H1 (cell line): ENCODE results near the gene COL4A1.

Experiments used
- POLR2A ChIP-seq, 2 experiments: IDR thresholded peaks; 1 replicate in 1 of 2; 2 replicates in 1 of 2; pipeline ENCODE4 v1.6.1; 2011; ENCODE audit warnings: low read depth in 2 of 2, low read length in 2 of 2, mild to moderate bottlenecking in 2 of 2; ENCODE audit errors: control extremely low read depth in 1 of 2
- RNF2 ChIP-seq: fragments of 200-900, 300-1000 bp; sonication (generic); IDR thresholded peaks from 2 replicates; pipeline ENCODE4 v1.7.1; 2016; ENCODE audit warnings: borderline replicate concordance, low read depth, mild to moderate bottlenecking, antibody characterized with exemption, low read length; ENCODE audit not compliant: poor library complexity, severe bottlenecking; ENCODE audit errors: missing control alignments
- TF ChIP-seq, protein P1 (sequence below), 3 experiments: IDR thresholded peaks; 1 replicate in 2 of 3; 2 replicates in 1 of 3; pipeline versions ENCODE4 v1.5.1 to v1.6.1; 2011; ENCODE audit warnings: low read length in 3 of 3, mild to moderate bottlenecking in 3 of 3, inconsistent platforms in 2 of 3, low read depth in 1 of 3, moderate library complexity in 1 of 3; ENCODE audit not compliant: insufficient read depth in 1 of 3; ENCODE audit errors: control extremely low read depth in 1 of 3

DNA sequence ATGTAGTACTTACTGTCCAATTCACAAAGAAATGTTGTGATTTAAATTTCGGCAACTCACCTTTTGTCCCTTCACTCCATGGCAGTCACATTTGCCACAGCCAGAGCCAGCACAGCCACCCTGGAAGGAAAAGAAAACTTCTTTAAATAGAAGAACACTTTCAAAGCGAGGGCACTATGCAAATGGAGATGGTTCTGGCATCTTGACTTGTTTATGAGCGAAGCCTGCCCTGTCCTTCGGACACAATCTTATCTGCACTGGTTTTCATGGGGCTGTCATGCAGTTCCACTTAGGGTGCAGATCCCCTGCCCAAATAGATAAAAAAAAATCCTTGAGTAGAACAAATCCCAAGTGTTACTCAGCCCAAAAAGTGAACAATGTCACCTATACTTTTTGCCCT, 64.3 kb downstream of the COL4A1 start:
- TF ChIP-seq, protein P1, sequence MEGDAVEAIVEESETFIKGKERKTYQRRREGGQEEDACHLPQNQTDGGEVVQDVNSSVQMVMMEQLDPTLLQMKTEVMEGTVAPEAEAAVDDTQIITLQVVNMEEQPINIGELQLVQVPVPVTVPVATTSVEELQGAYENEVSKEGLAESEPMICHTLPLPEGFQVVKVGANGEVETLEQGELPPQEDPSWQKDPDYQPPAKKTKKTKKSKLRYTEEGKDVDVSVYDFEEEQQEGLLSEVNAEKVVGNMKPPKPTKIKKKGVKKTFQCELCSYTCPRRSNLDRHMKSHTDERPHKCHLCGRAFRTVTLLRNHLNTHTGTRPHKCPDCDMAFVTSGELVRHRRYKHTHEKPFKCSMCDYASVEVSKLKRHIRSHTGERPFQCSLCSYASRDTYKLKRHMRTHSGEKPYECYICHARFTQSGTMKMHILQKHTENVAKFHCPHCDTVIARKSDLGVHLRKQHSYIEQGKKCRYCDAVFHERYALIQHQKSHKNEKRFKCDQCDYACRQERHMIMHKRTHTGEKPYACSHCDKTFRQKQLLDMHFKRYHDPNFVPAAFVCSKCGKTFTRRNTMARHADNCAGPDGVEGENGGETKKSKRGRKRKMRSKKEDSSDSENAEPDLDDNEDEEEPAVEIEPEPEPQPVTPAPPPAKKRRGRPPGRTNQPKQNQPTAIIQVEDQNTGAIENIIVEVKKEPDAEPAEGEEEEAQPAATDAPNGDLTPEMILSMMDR (IDR thresholded peaks at IDR 0.05; ENCODE audit: control extremely low read depth in 1 of 3, insufficient read depth in 1 of 3, low read depth in 1 of 3, low read length in 3 of 3) = no peak
- TF ChIP-seq RNF2 (no peak), POLR2A (IDR thresholded peaks at IDR 0.05; ENCODE audit: control extremely low read depth in 1 of 2, low read depth in 2 of 2, low read length in 2 of 2) (no peak)
